Measurements from ENCODE around the gene MRPS14.

The MRPS14 gene

GRCh38 chr1:174988539-174988938 is 34.7 kb downstream of the MRPS14 start:
- DNase-seq (ENCODE audit: low read depth in 3 of 3), result no peak

- DNase-seq (ENCODE audit: low read depth in 3 of 3), result no peak
Observed at GRCh38 chr1:174984952-174985351, 38.3 kb downstream of the MRPS14 start.

DNA sequence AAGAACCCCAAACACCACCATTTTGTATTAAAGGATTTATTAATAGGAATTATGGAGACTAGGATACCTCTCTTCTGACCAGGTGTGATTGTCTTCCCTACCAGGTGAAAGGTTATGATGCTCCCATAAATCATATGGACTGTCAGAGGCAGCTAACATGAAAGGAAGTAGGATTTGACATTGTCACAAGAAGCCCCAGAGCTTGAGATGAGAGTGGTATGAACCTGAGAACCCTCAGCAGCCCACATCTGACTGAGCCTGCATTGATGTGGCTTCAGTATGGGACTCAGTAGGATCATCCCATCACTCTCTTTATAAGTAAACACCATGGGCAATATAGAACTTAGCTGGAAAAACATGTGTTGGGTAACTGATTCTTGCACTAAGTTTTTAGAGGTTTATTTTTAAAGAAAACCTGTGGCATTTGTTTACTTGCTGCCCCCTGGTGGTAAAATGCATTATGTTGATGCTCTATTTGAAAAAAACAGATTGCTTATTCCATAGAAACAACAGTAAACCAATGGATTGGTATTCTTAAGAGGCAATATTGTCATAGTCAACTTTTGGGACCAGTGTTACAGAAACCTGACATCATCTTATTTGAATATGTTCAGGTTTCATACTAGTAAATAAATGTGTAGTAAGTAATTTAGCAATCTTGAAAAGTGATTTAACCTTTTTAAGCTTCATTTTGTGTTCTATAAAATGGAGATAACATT is 40.1 kb downstream of the MRPS14 start:
- DNase-seq (ENCODE audit: low read depth in 3 of 3), result no peak

DNA sequence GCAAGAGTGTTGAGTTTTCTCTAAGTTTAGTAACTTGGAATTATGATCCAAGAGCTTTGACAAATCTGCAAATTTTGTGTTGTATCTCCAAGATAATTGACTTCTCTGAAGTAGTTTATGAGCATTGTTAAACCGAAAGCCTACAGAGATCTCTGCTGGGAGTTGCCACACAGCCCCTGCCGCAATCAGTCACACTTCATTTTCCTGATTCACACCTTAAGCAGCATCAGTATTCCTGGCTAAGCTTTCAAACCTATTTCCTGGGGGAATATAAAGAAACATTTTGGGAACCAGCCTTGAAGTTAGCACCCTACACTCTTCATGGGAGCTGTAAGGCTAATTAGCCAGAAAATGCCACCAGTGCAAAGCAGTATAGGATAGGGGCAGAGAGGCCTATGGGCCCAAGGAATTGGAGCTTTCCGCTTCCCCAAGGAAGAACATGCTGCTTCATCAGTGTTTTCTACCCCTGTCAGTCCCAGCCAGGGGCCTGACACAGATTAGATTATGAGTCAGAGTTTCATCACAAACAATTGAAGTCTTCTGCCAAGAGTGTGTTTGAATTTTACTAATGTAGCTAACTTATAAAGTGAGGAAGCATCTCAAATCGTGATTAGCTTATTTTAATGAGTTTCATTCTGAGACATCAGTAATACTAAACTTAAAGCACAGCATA is 46.7 kb downstream of the MRPS14 start:
- no peak for DNase-seq (ENCODE audit: low read depth in 3 of 3)

DNA sequence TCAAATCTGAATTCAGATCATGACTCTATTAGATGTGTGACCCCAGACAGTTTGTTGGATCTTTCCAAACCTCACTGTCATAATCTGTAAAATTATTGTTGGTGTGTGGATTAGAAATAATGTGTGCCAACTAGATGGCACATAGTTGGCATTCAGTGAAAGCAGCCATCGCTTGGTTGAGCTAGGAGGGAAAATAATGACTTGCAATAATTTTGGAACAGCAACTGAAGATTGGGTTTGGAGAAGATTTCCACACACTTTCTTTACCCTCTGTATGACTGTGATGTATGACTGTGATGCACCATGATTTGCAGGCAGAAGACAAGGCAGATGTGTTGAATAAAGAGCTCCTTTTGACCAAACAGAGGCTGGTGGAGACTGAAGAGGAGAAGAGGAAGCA is 47.5 kb downstream of the MRPS14 start:
- DNase-seq (ENCODE audit: low read depth in 3 of 3), result no peak

DNA sequence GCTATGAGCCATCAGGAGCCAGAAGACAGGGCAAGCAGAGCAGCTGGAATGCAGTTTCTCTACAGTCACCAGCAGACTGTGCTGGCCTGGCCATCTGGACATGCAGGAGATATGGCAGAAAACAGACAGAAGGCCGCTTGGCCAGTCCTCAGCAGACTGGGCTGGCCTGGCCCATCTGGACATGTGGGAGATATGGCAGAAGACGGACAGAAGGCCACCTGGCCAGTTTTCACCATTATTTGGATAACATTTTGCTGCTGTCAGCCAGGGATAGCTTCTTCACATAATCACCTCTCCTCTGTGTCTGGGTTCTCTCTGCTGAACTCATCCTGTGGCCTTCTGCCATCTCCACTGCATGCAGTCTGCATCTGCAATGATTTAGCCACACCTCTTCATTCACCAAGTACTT is 48.5 kb downstream of the MRPS14 start:
- DNase-seq (ENCODE audit: low read depth in 3 of 3), result no peak

DNA sequence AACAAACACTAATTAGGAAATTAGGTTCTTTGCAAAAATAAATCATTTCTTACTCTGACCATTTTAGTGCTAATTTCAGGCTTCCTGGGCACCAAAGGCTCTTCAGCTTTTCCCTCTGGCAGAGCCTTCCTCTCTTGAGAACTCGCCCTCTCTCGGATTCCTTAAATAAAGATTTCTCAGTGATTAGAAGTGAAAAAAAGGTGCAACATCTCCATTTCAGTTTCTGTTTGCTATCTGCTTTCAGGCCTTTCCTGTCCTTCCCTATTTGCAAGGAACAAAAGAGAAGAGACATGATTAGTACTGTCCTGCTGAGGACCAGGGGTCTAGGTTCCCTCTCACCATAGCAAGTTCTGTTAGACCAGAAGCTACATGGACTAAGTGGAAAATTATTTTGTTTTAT is 51.3 kb downstream of the MRPS14 start:
- no peak for DNase-seq (ENCODE audit: low read depth in 3 of 3)

DNA sequence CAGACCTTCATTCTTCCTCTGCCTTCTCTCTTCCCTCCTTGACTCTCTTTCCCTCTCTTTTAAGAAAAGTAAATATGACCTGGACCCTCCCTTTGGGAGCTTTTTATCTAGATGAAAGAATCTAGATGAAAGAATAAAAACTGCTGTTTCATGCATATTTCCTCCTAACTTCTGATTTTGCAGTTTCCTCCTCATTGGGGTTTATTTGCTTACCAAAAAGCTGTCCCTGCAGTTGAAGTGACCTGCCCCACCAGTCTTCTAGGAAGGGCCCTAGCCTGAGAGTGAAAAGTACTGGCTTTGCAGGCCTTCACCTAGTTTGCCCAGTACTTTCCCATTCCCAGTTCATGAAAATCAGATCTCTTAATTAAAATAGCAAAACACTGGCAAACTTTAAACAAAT is 51.8 kb downstream of the MRPS14 start:
- DNase-seq (ENCODE audit: low read depth in 3 of 3), result no peak

DNA sequence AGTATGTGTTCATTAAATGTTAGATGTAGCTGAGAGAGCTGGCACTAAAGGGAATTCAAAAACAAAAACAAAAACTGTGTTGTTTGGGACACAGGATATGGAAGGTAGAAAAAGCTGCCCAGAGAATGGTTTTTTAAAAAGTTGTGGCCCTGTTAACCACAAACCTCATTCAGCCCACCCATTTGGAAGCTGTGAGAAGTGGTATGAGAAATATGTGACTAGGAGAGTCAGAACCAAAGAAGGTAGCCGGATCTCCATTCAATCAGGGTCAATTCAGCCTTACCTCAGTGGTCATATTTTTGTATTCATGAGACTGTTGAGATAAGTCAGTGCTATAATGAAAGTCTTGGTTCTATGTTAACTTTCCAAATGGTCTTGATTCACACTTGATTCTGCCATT is 53.2 kb downstream of the MRPS14 start:
- DNase-seq (ENCODE audit: low read depth in 3 of 3), result no peak

DNA sequence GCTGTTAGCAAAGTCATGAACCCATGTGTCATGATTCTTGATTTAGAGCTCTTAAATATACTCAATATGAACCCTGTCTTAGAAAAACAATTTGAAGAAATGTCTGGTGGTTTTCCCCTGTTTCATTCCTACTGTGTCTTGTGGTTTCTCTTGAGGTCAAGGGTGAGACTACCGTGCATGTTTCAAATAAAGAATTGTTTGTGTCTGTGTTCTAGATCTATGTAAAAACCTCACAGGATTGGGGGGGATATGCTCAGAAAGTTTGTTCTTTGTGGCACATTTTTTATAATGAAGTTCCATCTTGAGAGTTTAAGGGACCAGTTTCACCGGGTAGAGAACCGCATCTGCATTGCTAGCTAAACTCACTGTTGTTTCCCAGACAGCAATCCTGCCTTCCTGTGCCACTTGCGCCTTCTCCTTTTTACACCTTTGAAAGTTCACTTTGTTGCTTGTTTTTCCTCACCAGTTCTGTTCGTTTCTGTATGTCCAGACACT is 54.4 kb downstream of the MRPS14 start:
- DNase-seq (ENCODE audit: low read depth in 3 of 3), result no peak

DNA sequence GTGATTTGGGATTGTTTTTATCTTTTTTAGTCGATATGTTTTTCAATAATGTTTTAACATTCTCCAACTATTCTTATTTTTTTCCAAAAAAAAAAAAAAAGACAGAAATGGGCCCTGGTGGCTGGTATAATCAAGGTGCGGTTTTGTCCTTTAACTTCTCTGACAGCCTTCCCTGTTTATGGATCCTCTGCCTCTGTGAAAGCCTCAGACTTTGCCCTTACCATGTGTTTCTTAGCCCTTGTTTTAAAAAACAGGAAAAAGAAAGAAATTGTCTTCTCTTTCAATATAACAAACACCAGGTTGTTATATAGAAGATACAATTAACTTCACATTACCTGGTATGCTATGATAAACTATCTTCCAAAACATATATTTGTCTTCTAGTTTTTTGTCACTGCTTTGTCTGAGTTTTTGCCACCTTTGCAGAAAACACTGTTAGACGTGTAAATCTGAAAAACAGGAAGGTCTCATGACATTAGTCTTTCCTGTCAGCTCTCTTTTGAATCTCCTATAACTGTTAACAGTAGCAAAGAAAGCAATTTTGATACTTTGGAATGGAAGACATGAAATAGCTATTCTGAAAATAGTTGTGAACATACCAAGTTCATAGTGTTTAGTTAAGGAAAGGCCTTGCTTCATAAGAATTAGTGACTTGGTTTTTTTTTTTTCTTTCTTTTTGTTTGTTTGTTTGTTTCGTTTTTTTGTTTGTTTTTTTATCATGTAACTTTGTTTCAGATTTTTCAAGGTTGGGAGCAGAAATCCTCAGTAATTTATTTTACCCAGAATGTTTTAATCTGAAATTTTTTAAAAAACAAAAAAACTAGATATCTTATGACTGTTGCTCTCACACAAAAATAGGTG is 55.1 kb downstream of the MRPS14 start:
- no peak for DNase-seq (ENCODE audit: low read depth in 3 of 3)

DNA sequence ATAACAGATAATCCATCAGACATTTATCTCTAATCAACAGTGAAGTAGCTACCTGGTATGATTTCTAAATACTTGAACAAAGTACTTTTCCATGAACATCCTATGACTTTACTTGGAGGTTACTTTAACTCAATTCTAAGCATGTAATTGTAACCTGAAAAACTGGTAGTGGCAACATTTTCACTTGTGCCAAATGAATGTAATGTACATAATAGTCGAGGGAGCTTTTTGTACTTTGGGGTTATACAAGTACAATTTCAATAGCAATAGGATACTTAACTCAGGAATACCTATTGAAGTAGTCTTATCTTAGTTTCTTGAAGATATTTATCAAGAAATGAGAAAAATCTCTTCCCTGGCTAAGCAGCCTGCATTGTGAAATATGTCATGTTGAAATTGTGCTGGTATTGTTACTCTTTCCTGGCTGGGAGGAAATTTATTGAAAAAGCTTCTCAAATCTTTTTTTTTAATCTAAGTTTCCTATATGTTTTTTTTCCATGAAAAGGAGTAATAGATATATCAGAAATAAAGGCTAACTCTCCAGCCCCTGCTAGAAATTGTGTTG is 57.1 kb downstream of the MRPS14 start:
- no peak for DNase-seq (ENCODE audit: low read depth in 3 of 3)

DNA sequence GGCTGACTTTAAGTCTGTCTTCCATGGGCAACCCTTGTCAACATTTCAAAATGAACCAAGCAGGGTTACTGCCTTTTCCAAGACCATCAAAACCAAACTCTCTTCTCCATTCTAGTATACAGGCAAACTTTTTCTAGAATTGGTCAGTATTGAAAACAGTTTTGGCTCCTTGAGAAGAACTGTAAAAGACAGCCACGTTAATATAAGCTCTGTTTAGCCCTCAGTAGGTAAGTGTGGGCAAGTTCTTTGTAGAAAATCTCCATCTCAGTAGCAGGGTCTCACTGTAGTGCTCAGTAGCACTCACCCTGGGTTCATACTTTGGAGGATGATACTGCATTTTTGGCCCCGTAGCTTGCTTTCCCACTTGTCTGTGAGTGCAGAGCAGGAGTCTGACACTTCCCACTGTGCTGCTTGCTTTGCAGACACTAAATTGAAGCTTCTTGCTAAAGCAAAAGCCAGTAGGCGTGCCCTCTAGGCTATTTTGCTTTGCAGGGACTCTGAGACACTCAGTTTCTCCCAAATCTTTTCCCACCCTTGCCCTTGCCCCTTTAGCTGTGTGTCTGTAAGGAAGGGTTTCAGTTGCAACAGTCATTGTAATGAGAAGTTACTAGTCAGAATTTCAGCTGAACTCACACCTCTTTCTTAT is 57.7 kb downstream of the MRPS14 start:
- no peak for DNase-seq (ENCODE audit: low read depth in 3 of 3)

- no peak for DNase-seq (ENCODE audit: low read depth in 3 of 3)
Observed at GRCh38 chr1:174964972-174965361, 58.3 kb downstream of the MRPS14 start.

GRCh38 chr1:174964261-174964971 is 58.8 kb downstream of the MRPS14 start:
- DNase-seq (ENCODE audit: low read depth in 3 of 3), result no peak

- no peak for DNase-seq (ENCODE audit: low read depth in 3 of 3)
Observed at GRCh38 chr1:174963529-174964125, 59.6 kb downstream of the MRPS14 start.

Measured in stimulated activated CD4-positive, alpha-beta T cell treated with anti-CD3 and anti-CD28 coated beads, TNF-alpha, amount 100 ng/mL, for 4 hours (primary cell).